Posterior vena cava (tissue), 2 donors: ENCODE measurements around the gene PRPF40B. TPM values are rescaled to one million over a fixed set of nuclear protein-coding genes. Genes with fewer than 3 reads are reported as not detected.

Source experiments
- DNase-seq: peaks from one replicate; pipeline ENCODE4 v3.0.0-alpha.2; 2020; ENCODE audit warnings: low spot score
- intact Hi-C, 2 donors: fragments of 100-400 bp; cut with DNase I; formaldehyde crosslinking; loops; one replicate each; pipeline versions ENCODE4 v1.14.1 to v1.14.2; 2022 to 2023
- long read RNA-seq, 2 donors: library from polyadenylated mRNA; unstranded; transcript quantifications; one replicate each; pipeline ENCODE4 v2.0.0, GENCODE V29; 2020 to 2021
- total RNA-seq, 2 donors: library from RNA; stranded (reverse); fragmentation: NEBNext Ultra II Directional; extraction: Animal tissue kit (Norgen Biotek cat#: 25700); gene quantifications; one replicate each; pipeline ENCODE4 v1.2.1, GENCODE V29; 2021
- donor health status: DM: yes; HTN: yes; CAD: no.
- donor health status: DM: yes; HTN: yes; CAD: no.

Gene PRPF40B
- total RNA-seq: 10 to 100 TPM; 16.2 to 20.7 TPM
- long read RNA-seq, donor 1, partial matches to known transcripts: 4 of 48 reads
- long read RNA-seq, donor 1, other reads (novel, unspliced or antisense): 44 of 48 reads
- long read RNA-seq, donor 2, partial matches to known transcripts: 7 of 111 reads
- long read RNA-seq, donor 2, other reads (novel, unspliced or antisense): 104 of 111 reads

- intact Hi-C loops: no loop called here
Observed at GRCh38 chr12:49623142-49623904, at the start of gene PRPF40B. TSS of gene PRPF40B (plus strand) at chr12:49623561. CDS start at chr12:49623591, 30 bp downstream.

GRCh38 chr12:49577589-49578315 is 45.6 kb upstream of the PRPF40B start:
- intact Hi-C loops: no loop called here
- no peak for DNase-seq

More at GRCh38 chr12:49623142-49623904, at the start of gene PRPF40B:
- DNase-seq: peak; percentile 96

GRCh38 chr12:49578471-49579112 is 44.8 kb upstream of the PRPF40B start:
- intact Hi-C loops: no loop called here
- DNase-seq: no peak

GRCh38 chr12:49580572-49581535 is 42.5 kb upstream of the PRPF40B start:
- no peak for DNase-seq
- intact Hi-C loops: no loop called here

- intact Hi-C loops: no loop called here
- DNase-seq: no peak
Observed at GRCh38 chr12:49582201-49582600, 41.2 kb upstream of the PRPF40B start.

- intact Hi-C loops: no loop called here
- no peak for DNase-seq
Observed at GRCh38 chr12:49582850-49583249, 40.5 kb upstream of the PRPF40B start.

- intact Hi-C loops: no loop called here
- no peak for DNase-seq
Observed at GRCh38 chr12:49583366-49584094, 39.8 kb upstream of the PRPF40B start.

GRCh38 chr12:49584591-49584990 is 38.8 kb upstream of the PRPF40B start:
- intact Hi-C loops: no loop called here
- no peak for DNase-seq

- no peak for DNase-seq
- intact Hi-C loops: loop anchor here in 1 of 2 donors (5.0 kb wide), 1 partner anchor 1627 kb away; no protein-coding TSS in a partner anchor
Observed at GRCh38 chr12:49585477-49586459, 37.6 kb upstream of the PRPF40B start.

GRCh38 chr12:49587174-49587908 is 36.0 kb upstream of the PRPF40B start:
- intact Hi-C loops: loop anchor here in 1 of 2 donors (5.0 kb wide), 1 partner anchor 1625 kb away; no protein-coding TSS in a partner anchor
- no peak for DNase-seq

- intact Hi-C loops: loop anchor here in 1 of 2 donors (5.0 kb wide), 1 partner anchor 1624 kb away; no protein-coding TSS in a partner anchor
- no peak for DNase-seq
Observed at GRCh38 chr12:49588281-49588680, 35.1 kb upstream of the PRPF40B start.

- no peak for DNase-seq
- intact Hi-C loops: loop anchor here in 1 of 2 donors (5.0 kb wide), 1 partner anchor 1623 kb away; no protein-coding TSS in a partner anchor
Observed at GRCh38 chr12:49588721-49589516, 34.4 kb upstream of the PRPF40B start.

GRCh38 chr12:49598527-49598926 is 24.8 kb upstream of the PRPF40B start:
- intact Hi-C loops: no loop called here
- DNase-seq: no peak

GRCh38 chr12:49599961-49600360 is 23.4 kb upstream of the PRPF40B start:
- DNase-seq: no peak
- intact Hi-C loops: loop anchor here in 1 of 2 donors (2.0 kb wide), 1 partner anchor 43 kb away; no protein-coding TSS in a partner anchor

GRCh38 chr12:49603721-49604120 is 19.6 kb upstream of the PRPF40B start:
- intact Hi-C loops: no loop called here
- DNase-seq: no peak
